ENCODE data around the gene PROCA1.

The PROCA1 gene

GRCh38 chr17:28698253-28698941 is 13.3 kb downstream of the PROCA1 start:
- Mint-ChIP-seq H3K9me3 (no peaks in the 10 kb centered on the region), H3K27ac (peak overlapping the region; percentile 49), H3K4me1 (peaks cover 7% of the 10 kb centered on the region), H3K36me3 (ENCODE audit: low read depth) (peaks cover 70% of the 10 kb centered on the region), H3K27me3 (no peaks in the 10 kb centered on the region), H3K4me3 (no peak overlapping the region)
- ATAC-seq (peak; percentile 68), DNase-seq (no peak)

GRCh38 chr17:28693869-28694268 is 17.8 kb downstream of the PROCA1 start:
- no peak for ATAC-seq
- H3K36me3 Mint-ChIP-seq (ENCODE audit: low read depth) = peaks cover 63% of the 10 kb centered on the region
- H3K27me3 Mint-ChIP-seq = no peaks in the 10 kb centered on the region
- no peak for DNase-seq
- H3K4me3 Mint-ChIP-seq = no peak overlapping the region
- H3K4me1 Mint-ChIP-seq = peaks cover 7% of the 10 kb centered on the region
- H3K9me3 Mint-ChIP-seq = no peaks in the 10 kb centered on the region
- H3K27ac Mint-ChIP-seq = no peak overlapping the region

GRCh38 chr17:28689011-28689410 is 22.7 kb downstream of the PROCA1 start:
- H3K36me3 Mint-ChIP-seq (ENCODE audit: low read depth) = peaks cover 67% of the 10 kb centered on the region
- H3K27me3 Mint-ChIP-seq = no peaks in the 10 kb centered on the region
- no peak overlapping the region for H3K4me3 Mint-ChIP-seq
- ATAC-seq (no peak), DNase-seq (no peak)
- no peak overlapping the region for H3K27ac Mint-ChIP-seq
- H3K4me1 Mint-ChIP-seq = no peaks in the 10 kb centered on the region
- no peaks in the 10 kb centered on the region for H3K9me3 Mint-ChIP-seq

- no peak for DNase-seq
- Mint-ChIP-seq H3K27ac (no peak overlapping the region), H3K9me3 (no peaks in the 10 kb centered on the region), H3K4me3 (no peak overlapping the region), H3K27me3 (no peaks in the 10 kb centered on the region), H3K4me1 (no peaks in the 10 kb centered on the region), H3K36me3 (ENCODE audit: low read depth) (peaks cover 65% of the 10 kb centered on the region)
- no peak for ATAC-seq
Observed at GRCh38 chr17:28688481-28688880, 23.2 kb downstream of the PROCA1 start.

GRCh38 chr17:28686296-28686695 is 25.4 kb downstream of the PROCA1 start:
- DNase-seq = no peak
- H3K27me3 Mint-ChIP-seq = no peaks in the 10 kb centered on the region
- H3K4me3 Mint-ChIP-seq = no peak overlapping the region
- peaks cover 70% of the 10 kb centered on the region for H3K36me3 Mint-ChIP-seq (ENCODE audit: low read depth)
- ATAC-seq = no peak
- H3K9me3 Mint-ChIP-seq = no peaks in the 10 kb centered on the region
- H3K27ac Mint-ChIP-seq = no peak overlapping the region
- H3K4me1 Mint-ChIP-seq = no peaks in the 10 kb centered on the region

- Mint-ChIP-seq H3K27me3 (no peaks in the 10 kb centered on the region), H3K4me1 (no peaks in the 10 kb centered on the region), H3K36me3 (ENCODE audit: low read depth) (peaks cover 76% of the 10 kb centered on the region), H3K4me3 (no peak overlapping the region), H3K27ac (no peak overlapping the region), H3K9me3 (no peaks in the 10 kb centered on the region)
- ATAC-seq = no peak
- DNase-seq = no peak
Observed at GRCh38 chr17:28685366-28685765, 26.3 kb downstream of the PROCA1 start.

- DNase-seq (no peak), ATAC-seq (no peak)
- Mint-ChIP-seq H3K27ac (no peak overlapping the region), H3K4me3 (no peak overlapping the region), H3K9me3 (no peaks in the 10 kb centered on the region), H3K27me3 (no peaks in the 10 kb centered on the region), H3K36me3 (ENCODE audit: low read depth) (peaks cover 75% of the 10 kb centered on the region), H3K4me1 (no peaks in the 10 kb centered on the region)
Observed at GRCh38 chr17:28684963-28685362, 26.7 kb downstream of the PROCA1 start.

GRCh38 chr17:28682655-28683054 is 29.0 kb downstream of the PROCA1 start:
- H3K27ac Mint-ChIP-seq = no peak overlapping the region
- no peak for DNase-seq
- H3K27me3 Mint-ChIP-seq = no peaks in the 10 kb centered on the region
- no peaks in the 10 kb centered on the region for H3K4me1 Mint-ChIP-seq
- no peak overlapping the region for H3K4me3 Mint-ChIP-seq
- peaks cover 66% of the 10 kb centered on the region for H3K36me3 Mint-ChIP-seq (ENCODE audit: low read depth)
- no peaks in the 10 kb centered on the region for H3K9me3 Mint-ChIP-seq
- ATAC-seq = no peak

- Mint-ChIP-seq H3K4me1 (no peaks in the 10 kb centered on the region), H3K27me3 (no peaks in the 10 kb centered on the region), H3K4me3 (no peak overlapping the region), H3K9me3 (no peaks in the 10 kb centered on the region), H3K27ac (no peak overlapping the region), H3K36me3 (ENCODE audit: low read depth) (peaks cover 64% of the 10 kb centered on the region)
- DNase-seq = no peak
- ATAC-seq = no peak
Observed at GRCh38 chr17:28675980-28676379, 35.7 kb downstream of the PROCA1 start.

GRCh38 chr17:28675490-28675889 is 36.2 kb downstream of the PROCA1 start:
- no peak overlapping the region for H3K27ac Mint-ChIP-seq
- H3K36me3 Mint-ChIP-seq (ENCODE audit: low read depth) = peaks cover 63% of the 10 kb centered on the region
- no peak for DNase-seq
- no peak for ATAC-seq
- H3K4me1 Mint-ChIP-seq = no peaks in the 10 kb centered on the region
- H3K27me3 Mint-ChIP-seq = no peaks in the 10 kb centered on the region
- no peaks in the 10 kb centered on the region for H3K9me3 Mint-ChIP-seq
- no peak overlapping the region for H3K4me3 Mint-ChIP-seq

- Mint-ChIP-seq H3K4me1 (peaks cover 9% of the 10 kb centered on the region), H3K4me3 (no peak overlapping the region), H3K9me3 (no peaks in the 10 kb centered on the region), H3K27ac (no peak overlapping the region), H3K36me3 (ENCODE audit: low read depth) (peaks cover 53% of the 10 kb centered on the region), H3K27me3 (no peaks in the 10 kb centered on the region)
- DNase-seq (no peak), ATAC-seq (no peak)
Observed at GRCh38 chr17:28669918-28670317, 41.8 kb downstream of the PROCA1 start.

GRCh38 chr17:28667870-28668269 is 43.8 kb downstream of the PROCA1 start:
- DNase-seq (no peak), ATAC-seq (no peak)
- H3K4me1 Mint-ChIP-seq = peaks cover 28% of the 10 kb centered on the region
- H3K4me3 Mint-ChIP-seq = no peak overlapping the region
- H3K36me3 Mint-ChIP-seq (ENCODE audit: low read depth) = peaks cover 48% of the 10 kb centered on the region
- H3K27ac Mint-ChIP-seq = no peak overlapping the region
- no peaks in the 10 kb centered on the region for H3K27me3 Mint-ChIP-seq
- H3K9me3 Mint-ChIP-seq = no peaks in the 10 kb centered on the region

- H3K36me3 Mint-ChIP-seq (ENCODE audit: low read depth) = peaks cover 40% of the 10 kb centered on the region
- H3K4me1 Mint-ChIP-seq = peaks cover 34% of the 10 kb centered on the region
- DNase-seq = no peak
Observed at GRCh38 chr17:28665994-28666393, 45.7 kb downstream of the PROCA1 start.

GRCh38 chr17:28663723-28664122 is 48.0 kb downstream of the PROCA1 start:
- peaks cover 48% of the 10 kb centered on the region for H3K36me3 Mint-ChIP-seq (ENCODE audit: low read depth)
- no peaks in the 10 kb centered on the region for H3K27me3 Mint-ChIP-seq
- peaks cover 47% of the 10 kb centered on the region for H3K4me1 Mint-ChIP-seq
- ATAC-seq (no peak), DNase-seq (no peak)
- H3K4me3 Mint-ChIP-seq = peak overlapping the region; percentile 97
- peak overlapping the region; percentile 98 for H3K27ac Mint-ChIP-seq
- H3K9me3 Mint-ChIP-seq = no peaks in the 10 kb centered on the region

More at GRCh38 chr17:28665994-28666393, 45.7 kb downstream of the PROCA1 start:
- Mint-ChIP-seq H3K9me3 (no peaks in the 10 kb centered on the region), H3K4me3 (no peak overlapping the region), H3K27me3 (no peaks in the 10 kb centered on the region), H3K27ac (peak overlapping the region; percentile 12)
- ATAC-seq = no peak

- DNase-seq = no peak
- Mint-ChIP-seq H3K27me3 (no peaks in the 10 kb centered on the region), H3K9me3 (no peaks in the 10 kb centered on the region), H3K4me3 (peak overlapping the region; percentile 97), H3K4me1 (peaks cover 47% of the 10 kb centered on the region), H3K27ac (peak overlapping the region; percentile 98), H3K36me3 (ENCODE audit: low read depth) (peaks cover 46% of the 10 kb centered on the region)
- ATAC-seq = no peak
Observed at GRCh38 chr17:28662527-28662829, 49.2 kb downstream of the PROCA1 start.

Data from activated naive CD8-positive, alpha-beta T cell treated with anti-CD3 and anti-CD28 coated beads, Interleukin-2, amount 50 U/mL, for 24 hours (primary cell).